Neural cell (in vitro differentiated cells): ENCODE measurements around the gene LPGAT1. TPM values are rescaled to one million over a fixed set of nuclear protein-coding genes. Genes with fewer than 3 reads are reported as not detected.

Experiments
- H2AFZ ChIP-seq: fragments of 200-600, 300-800 bp; sonication (generic), shearing (Covaris generic); 2 replicates; pipeline ENCODE4 v1.6.0; 2014; ENCODE audit warnings: low read depth, mild to moderate bottlenecking, antibody characterized with exemption, low read length, moderate library complexity
- H3F3A ChIP-seq: fragments of 200-600 bp; shearing (Covaris generic); 2 replicates; pipeline ENCODE4 v1.6.1; 2016; ENCODE audit warnings: mild to moderate bottlenecking, moderate library complexity, mixed read lengths, antibody characterized with exemption, low read length; ENCODE audit not compliant: insufficient read depth, poor library complexity, severe bottlenecking
- H3K27ac ChIP-seq: fragments of 200-600, 300-800 bp; sonication (generic), shearing (Covaris generic); 2 replicates; pipeline ENCODE4 v1.5.1; 2014; ENCODE audit warnings: mild to moderate bottlenecking, low read length, moderate library complexity
- H3K27me3 ChIP-seq: fragments of 300-800, 200-600 bp; sonication (generic), shearing (Covaris generic); 2 replicates; pipeline ENCODE4 v1.6.0; 2014; ENCODE audit warnings: mild to moderate bottlenecking, low read depth, low read length, moderate library complexity; ENCODE audit not compliant: insufficient read depth
- H3K36me3 ChIP-seq: fragments of 300-800, 200-600 bp; sonication (generic), shearing (Covaris generic); 2 replicates; pipeline ENCODE4 v1.5.1; 2014; ENCODE audit warnings: mild to moderate bottlenecking, antibody characterized with exemption, low read length, moderate library complexity; ENCODE audit not compliant: insufficient read depth
- H3K4me2 ChIP-seq: fragments of 300-800, 200-600 bp; sonication (generic), shearing (Covaris generic); 2 replicates; pipeline ENCODE4 v1.6.0; 2014; ENCODE audit warnings: mild to moderate bottlenecking, low read length
- H3K4me3 ChIP-seq: fragments of 300-800, 200-600 bp; sonication (generic), shearing (Covaris generic); 2 replicates; pipeline ENCODE4 v1.5.1; 2014; ENCODE audit warnings: mild to moderate bottlenecking, low read length, moderate library complexity
- H3K79me2 ChIP-seq: fragments of 200-600 bp; shearing (Covaris generic); replicated peaks from 2 replicates; pipeline ENCODE4 v1.6.0; 2014; ENCODE audit warnings: mild to moderate bottlenecking, low read length, moderate library complexity; ENCODE audit not compliant: insufficient read depth
- H3K9ac ChIP-seq: fragments of 300-800, 200-600 bp; sonication (generic), shearing (Covaris generic); 2 replicates; pipeline ENCODE4 v1.6.1; 2016; ENCODE audit warnings: mild to moderate bottlenecking, low read length, mixed read lengths
- H3K9me2 ChIP-seq: fragments of 200-600 bp; shearing (Covaris generic); 2 replicates; pipeline ENCODE4 v1.6.1; 2016; ENCODE audit warnings: mild to moderate bottlenecking, low read length, mixed read lengths; ENCODE audit not compliant: insufficient read depth
- H3K9me3 ChIP-seq: fragments of 200-600, 300-800 bp; sonication (generic), shearing (Covaris generic); 2 replicates; pipeline ENCODE4 v1.6.1; 2016; ENCODE audit warnings: mild to moderate bottlenecking, mixed run types, low read length, moderate library complexity, mixed read lengths
- H4K20me1 ChIP-seq: fragments of 200-600 bp; shearing (Covaris generic); 2 replicates; pipeline ENCODE4 v1.6.1; 2016; ENCODE audit warnings: mild to moderate bottlenecking, mixed run types; ENCODE audit not compliant: insufficient read depth
- CTCF ChIP-seq: fragments of 450-650 bp; IDR thresholded peaks from 2 replicates; pipeline ENCODE4 v1.5.1; 2014; ENCODE audit warnings: antibody characterized with exemption, mild to moderate bottlenecking, moderate library complexity; ENCODE audit not compliant: poor library complexity, severe bottlenecking
- EP300 ChIP-seq: fragments of 450-650 bp; conservative IDR thresholded peaks from 2 replicates; pipeline ENCODE4 v1.6.1; 2014; ENCODE audit warnings: antibody characterized with exemption, mild to moderate bottlenecking, moderate library complexity; ENCODE audit not compliant: poor library complexity, severe bottlenecking
- EZH2 ChIP-seq: fragments of 200-600, 300-800 bp; shearing (Covaris generic), sonication (generic); IDR thresholded peaks from 2 replicates; pipeline ENCODE4 v1.6.1; 2014; ENCODE audit warnings: antibody characterized with exemption, low read length, borderline replicate concordance, mild to moderate bottlenecking; ENCODE audit not compliant: insufficient read depth, poor library complexity, severe bottlenecking
- MXI1 ChIP-seq: fragments of 450-650 bp; conservative IDR thresholded peaks from 2 replicates; pipeline ENCODE4 v1.6.1; 2014; ENCODE audit warnings: antibody characterized with exemption, mild to moderate bottlenecking; ENCODE audit not compliant: poor library complexity, severe bottlenecking
- POLR2AphosphoS5 ChIP-seq: IDR thresholded peaks from 2 replicates; pipeline ENCODE4 v1.6.1; 2012
- RAD21 ChIP-seq: fragments of 450-650 bp; conservative IDR thresholded peaks from 2 replicates; pipeline ENCODE4 v1.6.1; 2014; ENCODE audit warnings: antibody characterized with exemption, mild to moderate bottlenecking, moderate library complexity
- SMC3 ChIP-seq: fragments of 450-650 bp; conservative IDR thresholded peaks from 2 replicates; pipeline ENCODE4 v1.6.1; 2014; ENCODE audit warnings: antibody characterized with exemption, mild to moderate bottlenecking, moderate library complexity; ENCODE audit not compliant: poor library complexity
- TAF1 ChIP-seq: IDR thresholded peaks from 2 replicates; pipeline ENCODE4 v1.6.1; 2012; ENCODE audit warnings: low read depth
- polyA plus RNA-seq: library from polyadenylated mRNA; depleted of rRNA; stranded (reverse); fragments of >200 nt; gene quantifications from 2 replicates; pipeline ENCODE4 v1.2.3, GENCODE V29; 2014
- TF ChIP-seq, protein P1 (sequence below): IDR thresholded peaks from 2 replicates; pipeline ENCODE4 v1.6.1; 2012; ENCODE audit warnings: borderline replicate concordance

The LPGAT1 gene
- polyA plus RNA-seq, 1 donor from 2014 or later, result 53.1 TPM

- no peak overlapping the region for H2AFZ ChIP-seq
- H4K20me1 ChIP-seq, result no peaks in the 10 kb centered on the region
- no peak for TF ChIP-seq MXI1
- TF ChIP-seq EZH2, result no peak
- no peaks in the 10 kb centered on the region for H3K9me2 ChIP-seq
- H3K9me3 ChIP-seq, result no peaks in the 10 kb centered on the region
- no peaks in the 10 kb centered on the region for H3K79me2 ChIP-seq
- no peak overlapping the region for H3K4me2 ChIP-seq
- no peak overlapping the region for H3K4me3 ChIP-seq
- no peak overlapping the region for H3K9ac ChIP-seq
- no peaks in the 10 kb centered on the region for H3K27me3 ChIP-seq
- H3K27ac ChIP-seq, result no peak overlapping the region
- H3F3A ChIP-seq, result no peaks in the 10 kb centered on the region
- peaks cover 5% of the 10 kb centered on the region for H3K36me3 ChIP-seq
These were observed 14.0 kb downstream of the LPGAT1 start for GRCh38 chr1:211816586-211816985.

DNA sequence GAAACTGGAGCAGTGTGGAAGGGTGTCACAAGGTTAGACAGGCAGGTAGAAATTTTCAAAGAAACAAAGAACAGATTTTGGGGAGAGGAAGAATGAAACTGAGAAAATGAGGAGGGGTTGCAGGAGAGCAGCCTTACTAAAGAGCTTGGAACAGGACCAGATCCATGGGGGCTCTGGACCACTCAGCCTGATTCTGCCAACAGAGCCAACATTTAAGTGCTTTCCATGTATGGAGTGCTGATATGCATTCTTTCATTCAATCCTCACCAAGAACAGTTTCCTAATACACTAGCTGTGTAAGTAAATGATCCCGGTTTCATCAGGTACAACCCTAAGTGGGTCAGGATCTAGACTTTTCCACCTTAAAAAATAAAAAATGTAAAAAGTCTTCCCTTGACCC, 16.2 kb downstream of the LPGAT1 start:
- H3F3A ChIP-seq, result no peaks in the 10 kb centered on the region
- H2AFZ ChIP-seq, result no peak overlapping the region
- TF ChIP-seq SMC3 (no peak), RAD21 (no peak), EZH2 (no peak), TAF1 (no peak), POLR2AphosphoS5 (no peak), MXI1 (no peak), CTCF (no peak), EP300 (no peak)
- TF ChIP-seq, protein P1, sequence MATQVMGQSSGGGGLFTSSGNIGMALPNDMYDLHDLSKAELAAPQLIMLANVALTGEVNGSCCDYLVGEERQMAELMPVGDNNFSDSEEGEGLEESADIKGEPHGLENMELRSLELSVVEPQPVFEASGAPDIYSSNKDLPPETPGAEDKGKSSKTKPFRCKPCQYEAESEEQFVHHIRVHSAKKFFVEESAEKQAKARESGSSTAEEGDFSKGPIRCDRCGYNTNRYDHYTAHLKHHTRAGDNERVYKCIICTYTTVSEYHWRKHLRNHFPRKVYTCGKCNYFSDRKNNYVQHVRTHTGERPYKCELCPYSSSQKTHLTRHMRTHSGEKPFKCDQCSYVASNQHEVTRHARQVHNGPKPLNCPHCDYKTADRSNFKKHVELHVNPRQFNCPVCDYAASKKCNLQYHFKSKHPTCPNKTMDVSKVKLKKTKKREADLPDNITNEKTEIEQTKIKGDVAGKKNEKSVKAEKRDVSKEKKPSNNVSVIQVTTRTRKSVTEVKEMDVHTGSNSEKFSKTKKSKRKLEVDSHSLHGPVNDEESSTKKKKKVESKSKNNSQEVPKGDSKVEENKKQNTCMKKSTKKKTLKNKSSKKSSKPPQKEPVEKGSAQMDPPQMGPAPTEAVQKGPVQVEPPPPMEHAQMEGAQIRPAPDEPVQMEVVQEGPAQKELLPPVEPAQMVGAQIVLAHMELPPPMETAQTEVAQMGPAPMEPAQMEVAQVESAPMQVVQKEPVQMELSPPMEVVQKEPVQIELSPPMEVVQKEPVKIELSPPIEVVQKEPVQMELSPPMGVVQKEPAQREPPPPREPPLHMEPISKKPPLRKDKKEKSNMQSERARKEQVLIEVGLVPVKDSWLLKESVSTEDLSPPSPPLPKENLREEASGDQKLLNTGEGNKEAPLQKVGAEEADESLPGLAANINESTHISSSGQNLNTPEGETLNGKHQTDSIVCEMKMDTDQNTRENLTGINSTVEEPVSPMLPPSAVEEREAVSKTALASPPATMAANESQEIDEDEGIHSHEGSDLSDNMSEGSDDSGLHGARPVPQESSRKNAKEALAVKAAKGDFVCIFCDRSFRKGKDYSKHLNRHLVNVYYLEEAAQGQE, result no peak
- no peaks in the 10 kb centered on the region for H4K20me1 ChIP-seq
- H3K9me3 ChIP-seq, result no peaks in the 10 kb centered on the region
- no peaks in the 10 kb centered on the region for H3K79me2 ChIP-seq
- peaks cover 12% of the 10 kb centered on the region for H3K36me3 ChIP-seq
- no peak overlapping the region for H3K27ac ChIP-seq
- H3K9ac ChIP-seq, result no peak overlapping the region
- H3K27me3 ChIP-seq, result no peaks in the 10 kb centered on the region
- no peak overlapping the region for H3K4me3 ChIP-seq
- no peaks in the 10 kb centered on the region for H3K9me2 ChIP-seq
- H3K4me2 ChIP-seq, result no peak overlapping the region

DNA sequence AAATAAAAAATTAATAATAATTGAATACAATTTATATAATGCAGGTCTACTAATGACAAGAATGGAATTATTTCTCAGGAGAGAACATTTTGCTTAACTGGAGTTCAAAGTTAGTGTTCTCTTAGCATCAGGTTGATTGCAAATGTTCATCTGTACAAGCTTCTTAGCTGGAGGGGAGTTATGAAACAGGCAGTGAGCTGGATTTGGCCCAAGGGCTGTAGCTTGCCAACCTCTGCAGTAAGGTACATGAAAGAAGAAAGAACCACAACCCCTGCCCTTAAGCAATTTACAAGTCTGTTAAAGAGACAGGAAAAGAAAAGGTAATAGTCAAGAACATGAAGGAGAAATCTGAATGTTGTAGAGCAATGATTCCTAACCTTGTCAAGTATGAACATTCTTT, 17.0 kb downstream of the LPGAT1 start:
- H3K4me3 ChIP-seq, result no peak overlapping the region
- H3K9ac ChIP-seq, result no peak overlapping the region
- no peaks in the 10 kb centered on the region for H3F3A ChIP-seq
- no peak overlapping the region for H3K27ac ChIP-seq
- no peak overlapping the region for H2AFZ ChIP-seq
- H3K79me2 ChIP-seq, result no peaks in the 10 kb centered on the region
- no peaks in the 10 kb centered on the region for H3K27me3 ChIP-seq
- no peaks in the 10 kb centered on the region for H3K9me2 ChIP-seq
- peaks cover 10% of the 10 kb centered on the region for H3K36me3 ChIP-seq
- H3K4me2 ChIP-seq, result no peak overlapping the region
- TF ChIP-seq CTCF (no peak), EP300 (no peak), SMC3 (no peak), MXI1 (no peak), EZH2 (no peak), RAD21 (no peak), POLR2AphosphoS5 (no peak), TAF1 (no peak)
- TF ChIP-seq, protein P1, result no peak
- no peaks in the 10 kb centered on the region for H3K9me3 ChIP-seq
- no peaks in the 10 kb centered on the region for H4K20me1 ChIP-seq
